GM23248 (cell line): ENCODE results near the gene RNF20. TPM values are rescaled to one million over a fixed set of nuclear protein-coding genes. Genes with fewer than 3 reads are reported as not detected.
A peak's percentile ranks its signal among the peaks of the same experiment; 100 is the strongest.
"Not testable (repeated sequence)": the region's sequence is repeated elsewhere in the genome, so short reads cannot be mapped to it uniquely, and the experiment has no call there.

Experiments used
- DNase-seq: peaks from one replicate; pipeline ENCODE4 v3.0.0-alpha.2; 2015
- H2AFZ ChIP-seq: fragments of 200-600 bp; sonication (generic); 2 replicates; pipeline ENCODE4 v1.6.1; 2016; ENCODE audit warnings: antibody characterized with exemption
- H3F3A ChIP-seq: fragments of 200-600 bp; sonication (generic); 2 replicates; pipeline ENCODE4 v1.6.1; 2016; ENCODE audit warnings: mild to moderate bottlenecking, antibody characterized with exemption, mixed run types; ENCODE audit not compliant: insufficient read depth
- H3K27ac ChIP-seq: fragments of 200-600 bp; sonication (generic); 2 replicates; pipeline ENCODE4 v1.5.1; 2016; ENCODE audit warnings: mild to moderate bottlenecking
- H3K27me3 ChIP-seq: fragments of 200-600 bp; sonication (generic); replicated peaks from 2 replicates; pipeline ENCODE4 v1.6.1; 2016; ENCODE audit warnings: mild to moderate bottlenecking; ENCODE audit not compliant: insufficient read depth
- H3K36me3 ChIP-seq: fragments of 200-600 bp; sonication (generic); 2 replicates; pipeline ENCODE4 v1.6.1; 2016; ENCODE audit warnings: low read depth, mild to moderate bottlenecking
- H3K4me1 ChIP-seq: fragments of 200-600 bp; sonication (generic); 2 replicates; pipeline ENCODE4 v1.6.1; 2016; ENCODE audit warnings: mild to moderate bottlenecking; ENCODE audit not compliant: insufficient read depth
- H3K4me2 ChIP-seq: fragments of 200-600 bp; sonication (generic); one replicate; pipeline ENCODE4 v1.6.1; 2016; ENCODE audit warnings: mild to moderate bottlenecking; ENCODE audit not compliant: unreplicated experiment
- H3K4me3 ChIP-seq: fragments of 200-600 bp; sonication (generic); 2 replicates; pipeline ENCODE4 v1.5.1; 2016; ENCODE audit warnings: mild to moderate bottlenecking
- H3K79me2 ChIP-seq: fragments of 200-600 bp; sonication (generic); 2 replicates; pipeline ENCODE4 v1.6.1; 2016; ENCODE audit warnings: mild to moderate bottlenecking; ENCODE audit not compliant: insufficient read depth
- H3K9ac ChIP-seq: fragments of 200-600 bp; sonication (generic); 2 replicates; pipeline ENCODE4 v1.6.1; 2016; ENCODE audit warnings: mild to moderate bottlenecking
- H3K9me2 ChIP-seq: fragments of 200-600 bp; sonication (generic); 2 replicates; pipeline ENCODE4 v1.6.1; 2016; ENCODE audit warnings: mixed run types, mild to moderate bottlenecking, moderate library complexity; ENCODE audit not compliant: insufficient read depth
- H3K9me3 ChIP-seq: fragments of 200-600 bp; sonication (generic); one replicate; pipeline ENCODE4 v1.6.1; 2017; ENCODE audit warnings: low read depth
- H4K20me1 ChIP-seq: fragments of 200-600 bp; sonication (generic); 2 replicates; pipeline ENCODE4 v1.6.0; 2016; ENCODE audit not compliant: insufficient read depth
- EZH2 ChIP-seq: fragments of 200-600 bp; sonication (generic); IDR thresholded peaks from 2 replicates; pipeline ENCODE4 v1.6.1; 2018; ENCODE audit warnings: antibody characterized with exemption, mild to moderate bottlenecking; ENCODE audit not compliant: insufficient read depth, poor library complexity, severe bottlenecking
- EZH2phosphoT487 ChIP-seq: fragments of 200-600 bp; sonication (generic); IDR thresholded peaks from 2 replicates; pipeline ENCODE4 v1.6.1; 2018; ENCODE audit warnings: antibody characterized with exemption, moderate library complexity, mild to moderate bottlenecking, low read depth; ENCODE audit not compliant: insufficient read depth
- WGBS, 2 experiments: methylation state at CpG; one replicate each; pipeline ENCODE4 v1.1.6; 2015 to 2017; ENCODE audit warnings: low lambda C conversion rate in 2 of 2, low coverage in 1 of 2; ENCODE audit errors: missing lambda C conversion rate in 2 of 2; 5-methylcytosine and 5-hydroxymethylcytosine counted together
- in situ Hi-C: fragments of 300-500 bp; cut with MboI; formaldehyde crosslinking; loops from 2 replicates; pipeline ENCODE4 v1.15.0; 2020
- polyA plus RNA-seq: library from polyadenylated mRNA; unstranded; fragments of >200 nt; fragmentation: Nextera tagmentation; extraction: Ambion mirVana; gene quantifications from 2 replicates; pipeline ENCODE4 v1.2.1, GENCODE V29; 2016
- total RNA-seq: library from RNA; depleted of rRNA; stranded (reverse); fragments of >200 nt; shearing (Covaris generic); gene quantifications from 2 replicates; pipeline ENCODE4 v1.2.3, GENCODE V29; 2014

Gene RNF20
- total and polyA plus RNA-seq, 2 experiments from 2014 or later, result 26.3 to 34.3 TPM

DNA sequence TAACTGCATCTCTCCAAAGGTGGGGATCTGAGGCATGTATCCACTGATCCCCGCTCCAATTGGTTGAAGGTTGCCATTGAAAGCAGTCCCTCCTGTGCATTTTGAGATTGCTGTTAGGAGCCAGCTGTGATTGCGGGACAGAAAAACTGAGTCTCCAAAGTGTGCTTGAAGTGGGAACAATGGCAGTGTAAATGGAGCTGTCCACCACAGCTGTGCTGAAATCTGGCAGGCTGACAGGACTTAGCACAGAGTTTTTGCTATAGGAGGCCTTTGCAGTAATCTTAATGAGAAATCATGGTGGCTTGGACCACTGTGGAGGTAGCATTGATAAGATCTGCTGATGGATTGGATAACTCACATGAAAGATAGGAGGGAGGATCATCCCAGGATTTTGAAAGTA lies 3.3 kb downstream of the RNF20 start:
- peak; percentile 43 for DNase-seq
- in situ Hi-C loops, result no loop called here
- H3K4me2 ChIP-seq, result no peak overlapping the region
- H3K4me1 ChIP-seq, result peaks cover 24% of the 10 kb centered on the region
- peaks cover 4% of the 10 kb centered on the region; the same call in 1 of the 2 replicates for H3K36me3 ChIP-seq
- no peak for TF ChIP-seq EZH2
- no peak overlapping the region for H3K9ac ChIP-seq
- peaks cover 4% of the 10 kb centered on the region; the same call in 1 of the 2 replicates for H4K20me1 ChIP-seq
- H3F3A ChIP-seq, result peaks cover 16% of the 10 kb centered on the region
- 98 to 100% methylated on average over 2 of the region's 2 CpGs for WGBS, 2 experiments
- H3K9me2 ChIP-seq, result no peaks in the 10 kb centered on the region
- H2AFZ ChIP-seq, result no peak overlapping the region
- H3K79me2 ChIP-seq, result peaks cover 53% of the 10 kb centered on the region
- no peak overlapping the region for H3K4me3 ChIP-seq
- H3K27me3 ChIP-seq, result no peaks in the 10 kb centered on the region
- 0 out of 2 replicates have a peak overlapping the region, but pooled peaks have one; percentile 23 for H3K27ac ChIP-seq
- H3K9me3 ChIP-seq, result no peaks in the 10 kb centered on the region

GRCh38 chr9:101540069-101540468 lies 6.4 kb downstream of the RNF20 start:
- Histone ChIP-seq H3K9me2 (no peaks in the 10 kb centered on the region), H3K27ac (no peak overlapping the region), H3K36me3 (peaks cover 5% of the 10 kb centered on the region; the same call in 1 of the 2 replicates), H3K4me2 (no peak overlapping the region), H3K9me3 (no peaks in the 10 kb centered on the region), H3K9ac (no peak overlapping the region), H3K27me3 (no peaks in the 10 kb centered on the region), H4K20me1 (peaks cover 4% of the 10 kb centered on the region; the same call in 1 of the 2 replicates), H3F3A (peaks cover 7% of the 10 kb centered on the region; the same call in 1 of the 2 replicates), H3K4me1 (peaks cover 17% of the 10 kb centered on the region), H3K4me3 (no peak overlapping the region), H2AFZ (no peak overlapping the region), H3K79me2 (peaks cover 41% of the 10 kb centered on the region)
- in situ Hi-C loops, result no loop called here
- no peak for DNase-seq
- WGBS, 2 experiments, result 79% methylated on average over 8 of the region's 8 CpGs
- TF ChIP-seq EZH2 (no peak), EZH2phosphoT487 (no peak)

DNA sequence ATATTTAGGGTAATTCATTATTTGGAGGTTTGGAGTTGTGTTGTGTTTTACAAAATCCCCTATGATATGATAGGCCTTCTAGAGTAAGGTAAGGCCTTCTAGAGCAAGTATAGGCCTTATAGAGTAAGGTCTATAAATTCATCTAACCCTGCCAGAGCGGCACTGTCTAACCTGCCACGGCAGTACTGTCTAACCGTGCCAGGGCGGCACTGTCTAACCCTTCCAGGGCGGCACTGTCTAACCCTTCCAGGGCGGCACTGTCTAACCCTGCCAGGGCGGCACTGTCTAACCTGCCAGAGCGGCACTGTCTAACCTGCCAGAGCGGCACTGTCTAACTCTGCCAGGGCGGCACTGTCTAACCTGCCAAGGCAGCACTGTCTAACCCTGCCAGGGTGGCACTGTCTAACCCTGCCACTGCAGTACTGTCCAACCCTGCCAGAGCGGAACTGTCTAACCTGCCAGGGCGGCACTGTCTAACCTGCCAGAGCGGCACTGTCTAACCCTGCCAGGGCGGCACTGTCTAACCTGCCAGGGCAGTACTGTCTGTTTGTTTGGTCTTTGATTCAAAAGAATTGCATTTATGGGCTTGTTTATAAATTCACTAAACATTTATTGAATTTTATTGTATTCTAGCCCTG lies 9.6 kb downstream of the RNF20 start:
- H3K79me2 ChIP-seq, result peaks cover 12% of the 10 kb centered on the region
- H3K4me1 ChIP-seq, result no peaks in the 10 kb centered on the region
- DNase-seq, result no peak
- H3F3A ChIP-seq, result no peaks in the 10 kb centered on the region
- H3K27ac ChIP-seq, result no peak overlapping the region
- H3K9me3 ChIP-seq, result no peaks in the 10 kb centered on the region
- H4K20me1 ChIP-seq, result no peaks in the 10 kb centered on the region
- H3K9ac ChIP-seq, result no peak overlapping the region
- in situ Hi-C loops, result no loop called here
- no peak overlapping the region for H2AFZ ChIP-seq
- no peaks in the 10 kb centered on the region for H3K27me3 ChIP-seq
- no peak for TF ChIP-seq EZH2
- TF ChIP-seq EZH2phosphoT487, result no peak
- no peaks in the 10 kb centered on the region for H3K9me2 ChIP-seq
- H3K36me3 ChIP-seq, result peaks cover 35% of the 10 kb centered on the region
- no peak overlapping the region for H3K4me2 ChIP-seq
- no peak overlapping the region for H3K4me3 ChIP-seq
- WGBS, 2 experiments, result 96 to 99% methylated on average over 10 to 14 of the region's 14 CpGs

DNA sequence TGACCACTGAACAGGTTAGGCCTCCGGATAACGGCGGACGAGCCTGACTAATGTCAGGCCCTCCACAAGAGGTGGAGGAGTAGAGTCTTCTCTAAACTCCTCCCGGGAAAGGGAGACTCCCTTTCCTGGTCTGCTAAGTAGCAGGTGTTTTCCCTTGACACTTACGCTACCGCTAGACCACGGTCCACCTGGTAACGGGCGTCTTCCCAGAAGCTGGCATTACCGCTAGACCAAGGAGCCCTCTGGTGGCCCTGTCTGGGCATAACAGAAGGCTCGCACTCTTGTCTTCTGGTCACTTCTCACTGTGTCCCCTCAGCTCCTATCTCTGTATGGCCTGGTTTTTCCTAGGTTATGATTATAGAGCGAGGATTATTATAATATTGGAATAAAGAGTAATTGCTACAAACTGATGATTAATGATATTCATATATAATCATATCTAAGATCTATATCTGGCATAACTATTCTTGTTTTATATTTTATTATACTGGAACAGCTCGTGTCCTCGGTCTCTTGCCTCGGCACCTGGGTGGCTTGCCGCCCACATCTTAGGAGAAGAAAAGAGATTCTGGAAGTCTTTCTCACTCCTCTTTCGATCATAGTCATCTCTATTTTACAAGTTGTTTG lies 15.9 kb downstream of the RNF20 start:
- H3K4me2 ChIP-seq, in situ Hi-C loops, H3K9me3 ChIP-seq, H4K20me1 ChIP-seq, H2AFZ ChIP-seq, H3K27me3 ChIP-seq, H3K9me2 ChIP-seq, H3F3A ChIP-seq, H3K9ac ChIP-seq, H3K27ac ChIP-seq, H3K79me2 ChIP-seq, H3K4me3 ChIP-seq, DNase-seq, H3K4me1 ChIP-seq: not testable (repeated sequence)
- peaks cover 82% of the 10 kb centered on the region for H3K36me3 ChIP-seq
- WGBS, 2 experiments, result 87 to 92% methylated on average over 18 of the region's 18 CpGs
